Mesothelial cell of epicardium (in vitro differentiated cells): ENCODE data around the gene NT5C2. TPM values are rescaled to one million over a fixed set of nuclear protein-coding genes. Genes with fewer than 3 reads are reported as not detected.
"Not testable (repeated sequence)": the region's sequence is repeated elsewhere in the genome, so short reads cannot be mapped to it uniquely, and the experiment has no call there.

Experiments used
- DNase-seq, 2 experiments: peaks; one replicate each; pipeline ENCODE4 v3.0.0; 2021; ENCODE audit warnings: low spot score in 2 of 2; ENCODE audit not compliant: unreplicated experiment in 2 of 2
- H3K27ac Mint-ChIP-seq: 2 replicates; pipeline ENCODE4 v1.8.0; 2021; ENCODE audit warnings: mixed read lengths
- H3K27me3 Mint-ChIP-seq: 2 replicates; pipeline ENCODE4 v1.8.0; 2021; ENCODE audit warnings: low read depth, mixed read lengths
- H3K36me3 Mint-ChIP-seq: 2 replicates; pipeline ENCODE4 v1.8.0; 2021; ENCODE audit warnings: mixed read lengths
- H3K4me1 Mint-ChIP-seq: 2 replicates; pipeline ENCODE4 v1.8.0; 2021; ENCODE audit warnings: mixed read lengths
- H3K4me3 Mint-ChIP-seq: 2 replicates; pipeline ENCODE4 v1.8.0; 2021; ENCODE audit warnings: mild to moderate bottlenecking, moderate library complexity, mixed read lengths
- H3K9me3 Mint-ChIP-seq: 2 replicates; pipeline ENCODE4 v1.8.0; 2021; ENCODE audit warnings: mixed read lengths
- total RNA-seq: library from RNA; stranded (reverse); gene quantifications from 3 replicates; pipeline ENCODE4 v1.2.1, GENCODE V29; 2021
- TF ChIP-seq, protein P1 (sequence below): fragments of 200-600 bp; sonication (generic); IDR thresholded peaks from one replicate; pipeline ENCODE4 v1.5.0; 2021; ENCODE audit warnings: antibody characterized with exemption; ENCODE audit not compliant: unreplicated experiment

The NT5C2 gene
- total RNA-seq, 1 donor from 2014 or later, result 77.7 TPM

- H3K4me3 Mint-ChIP-seq, result peak overlapping the region; percentile 46
- DNase-seq, result no peak
- H3K36me3 Mint-ChIP-seq, result peaks cover 3% of the 10 kb centered on the region
- no peaks in the 10 kb centered on the region for H3K27me3 Mint-ChIP-seq
- TF ChIP-seq, protein P1, sequence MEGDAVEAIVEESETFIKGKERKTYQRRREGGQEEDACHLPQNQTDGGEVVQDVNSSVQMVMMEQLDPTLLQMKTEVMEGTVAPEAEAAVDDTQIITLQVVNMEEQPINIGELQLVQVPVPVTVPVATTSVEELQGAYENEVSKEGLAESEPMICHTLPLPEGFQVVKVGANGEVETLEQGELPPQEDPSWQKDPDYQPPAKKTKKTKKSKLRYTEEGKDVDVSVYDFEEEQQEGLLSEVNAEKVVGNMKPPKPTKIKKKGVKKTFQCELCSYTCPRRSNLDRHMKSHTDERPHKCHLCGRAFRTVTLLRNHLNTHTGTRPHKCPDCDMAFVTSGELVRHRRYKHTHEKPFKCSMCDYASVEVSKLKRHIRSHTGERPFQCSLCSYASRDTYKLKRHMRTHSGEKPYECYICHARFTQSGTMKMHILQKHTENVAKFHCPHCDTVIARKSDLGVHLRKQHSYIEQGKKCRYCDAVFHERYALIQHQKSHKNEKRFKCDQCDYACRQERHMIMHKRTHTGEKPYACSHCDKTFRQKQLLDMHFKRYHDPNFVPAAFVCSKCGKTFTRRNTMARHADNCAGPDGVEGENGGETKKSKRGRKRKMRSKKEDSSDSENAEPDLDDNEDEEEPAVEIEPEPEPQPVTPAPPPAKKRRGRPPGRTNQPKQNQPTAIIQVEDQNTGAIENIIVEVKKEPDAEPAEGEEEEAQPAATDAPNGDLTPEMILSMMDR, result no peak
- peak overlapping the region; percentile 89 for H3K27ac Mint-ChIP-seq
- peaks cover 52% of the 10 kb centered on the region for H3K4me1 Mint-ChIP-seq
- H3K9me3 Mint-ChIP-seq, result no peaks in the 10 kb centered on the region
Observed at GRCh38 chr10:103188853-103189252, 4.2 kb downstream of the NT5C2 start.

DNA sequence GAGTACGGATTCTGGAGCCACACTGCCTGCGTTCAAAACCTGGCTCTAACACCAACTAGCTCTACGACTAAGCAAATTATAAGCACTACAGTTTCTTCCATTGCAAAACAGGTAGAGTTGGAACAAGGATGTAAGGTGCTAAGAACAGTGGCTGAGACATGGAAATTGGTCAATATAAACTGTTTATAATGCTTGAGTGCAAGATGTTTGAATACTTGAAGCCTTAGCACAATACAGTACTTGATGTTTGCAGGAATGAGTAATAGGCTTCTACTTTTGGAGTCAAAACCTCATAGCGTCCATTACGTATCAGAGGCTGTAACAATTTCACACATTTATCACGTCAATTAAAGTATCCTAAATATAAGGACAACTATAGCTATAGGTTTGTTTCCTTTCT is 6.9 kb downstream of the NT5C2 start:
- H3K4me1 Mint-ChIP-seq, result peaks cover 46% of the 10 kb centered on the region
- no peak for DNase-seq
- no peak overlapping the region for H3K4me3 Mint-ChIP-seq
- no peaks in the 10 kb centered on the region for H3K9me3 Mint-ChIP-seq
- H3K36me3 Mint-ChIP-seq, result peaks cover 5% of the 10 kb centered on the region
- peak overlapping the region; percentile 83 for H3K27ac Mint-ChIP-seq
- TF ChIP-seq, protein P1, result no peak
- H3K27me3 Mint-ChIP-seq, result no peaks in the 10 kb centered on the region

DNA sequence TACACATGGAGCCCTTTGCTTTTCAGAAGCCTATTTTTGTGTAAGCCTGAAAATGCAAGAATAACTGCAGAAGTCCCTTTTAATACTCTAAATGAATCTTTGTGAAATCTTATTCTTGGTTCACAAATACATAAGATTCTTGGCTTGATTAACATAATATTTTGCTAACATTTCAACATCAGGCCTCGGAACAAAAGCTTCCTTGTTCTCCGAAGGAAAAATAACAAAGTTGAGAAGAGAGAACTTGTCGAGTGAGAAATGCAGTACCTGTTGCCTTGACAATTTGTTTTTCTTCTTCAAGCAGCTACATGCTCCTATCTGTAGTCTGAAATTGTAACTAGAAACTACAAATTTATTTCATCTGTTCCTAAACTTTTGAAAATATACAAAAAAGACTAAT is 8.5 kb downstream of the NT5C2 start:
- Mint-ChIP-seq H3K27me3 (no peaks in the 10 kb centered on the region), H3K36me3 (peaks cover 7% of the 10 kb centered on the region), H3K9me3 (no peaks in the 10 kb centered on the region), H3K27ac (peak overlapping the region; percentile 86), H3K4me3 (peak overlapping the region; percentile 8), H3K4me1 (peaks cover 37% of the 10 kb centered on the region)
- TF ChIP-seq, protein P1, result no peak
- no peak for DNase-seq

- H3K36me3 Mint-ChIP-seq, H3K9me3 Mint-ChIP-seq, DNase-seq, H3K27me3 Mint-ChIP-seq: not testable (repeated sequence)
- peaks cover 37% of the 10 kb centered on the region for H3K4me1 Mint-ChIP-seq
- H3K27ac Mint-ChIP-seq, result peak overlapping the region; percentile 86
- H3K4me3 Mint-ChIP-seq, result peak overlapping the region; percentile 8
Observed at GRCh38 chr10:103183991-103184451, 9.1 kb downstream of the NT5C2 start.

DNA sequence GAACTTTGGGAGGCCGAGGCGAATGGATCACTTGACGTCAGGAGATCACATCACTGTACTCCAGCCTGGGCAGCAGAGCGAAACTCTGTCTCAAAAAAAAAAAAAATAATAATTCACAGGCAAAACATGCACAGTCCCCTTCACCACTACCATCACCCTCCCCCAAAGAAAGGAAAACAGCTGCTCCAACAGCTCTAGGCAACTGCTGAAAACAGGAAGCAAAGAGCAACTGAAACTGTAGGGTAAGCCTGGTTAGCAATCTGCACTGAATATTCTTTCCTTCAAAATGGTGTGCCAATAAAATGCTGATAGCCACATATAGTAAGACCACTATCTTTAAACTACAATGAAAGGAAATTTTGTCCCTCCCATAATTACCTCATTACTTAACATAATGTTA is 11.8 kb downstream of the NT5C2 start:
- Mint-ChIP-seq H3K9me3 (no peaks in the 10 kb centered on the region), H3K36me3 (peaks cover 15% of the 10 kb centered on the region), H3K27ac (peak overlapping the region; percentile 59), H3K4me1 (peaks cover 28% of the 10 kb centered on the region), H3K4me3 (no peak overlapping the region), H3K27me3 (no peaks in the 10 kb centered on the region)
- DNase-seq, result no peak
- TF ChIP-seq, protein P1, result no peak

GRCh38 chr10:103180491-103180890 is 12.6 kb downstream of the NT5C2 start:
- Mint-ChIP-seq H3K27me3 (no peaks in the 10 kb centered on the region), H3K9me3 (no peaks in the 10 kb centered on the region), H3K4me1 (peaks cover 24% of the 10 kb centered on the region), H3K36me3 (peaks cover 15% of the 10 kb centered on the region), H3K4me3 (no peak overlapping the region), H3K27ac (no peak overlapping the region)
- TF ChIP-seq, protein P1, result no peak
- no peak for DNase-seq
